GM06990 (cell line): Measurements from ENCODE around the gene TAB3.

Experiments used
- DNase-seq: peaks from one replicate; pipeline ENCODE4 v3.0.0-alpha.2; 2011; ENCODE audit not compliant: insufficient read length; ENCODE audit errors: extremely low read depth
- H3K27me3 ChIP-seq: replicated peaks from 2 replicates; pipeline ENCODE4 v1.6.0; 2011; ENCODE audit warnings: low read length; ENCODE audit not compliant: control insufficient read depth, insufficient read depth
- H3K36me3 ChIP-seq: 2 replicates; pipeline ENCODE4 v1.5.1; 2011; ENCODE audit warnings: low read length; ENCODE audit not compliant: control insufficient read depth, insufficient read depth
- H3K4me3 ChIP-seq: replicated peaks from 2 replicates; pipeline ENCODE4 v1.5.1; 2011; ENCODE audit warnings: low read depth, mild to moderate bottlenecking, control low read depth, low read length
- CTCF ChIP-seq: IDR thresholded peaks from 2 replicates; pipeline ENCODE4 v1.5.1; 2011; ENCODE audit warnings: low read length, control low read depth, mild to moderate bottlenecking, inconsistent platforms; ENCODE audit not compliant: insufficient read depth, poor library complexity, severe bottlenecking

Gene TAB3

GRCh38 chrX:30781711-30782444 lies 107.2 kb downstream of the TAB3 start:
- no peaks in the 10 kb centered on the region for H3K36me3 ChIP-seq
- TF ChIP-seq CTCF: no peak
- H3K4me3 ChIP-seq: no peak overlapping the region
- H3K27me3 ChIP-seq: no peaks in the 10 kb centered on the region
- no peak for DNase-seq

- Histone ChIP-seq H3K4me3 (no peak overlapping the region), H3K27me3 (no peaks in the 10 kb centered on the region), H3K36me3 (no peaks in the 10 kb centered on the region)
- no peak for DNase-seq
- no peak for TF ChIP-seq CTCF
Measured at GRCh38 chrX:30779453-30780030, 109.5 kb downstream of the TAB3 start.

GRCh38 chrX:30777575-30777974 lies 111.5 kb downstream of the TAB3 start:
- no peaks in the 10 kb centered on the region for H3K36me3 ChIP-seq
- no peak for TF ChIP-seq CTCF
- no peaks in the 10 kb centered on the region for H3K27me3 ChIP-seq
- no peak overlapping the region for H3K4me3 ChIP-seq
- no peak for DNase-seq
